Ovary (tissue), 9 donors: ENCODE data around the gene KRT80. TPM values are rescaled to one million over a fixed set of nuclear protein-coding genes. Genes with fewer than 3 reads are reported as not detected.

Experiments used
- DNase-seq, 5 donors: peaks; one replicate each; pipeline ENCODE4 v3.0.0-alpha.2; 2019 to 2020
- H3K27ac ChIP-seq, 2 donors: fragments of 200-600 bp; one replicate each; pipeline versions ENCODE4 v1.5.1 to v1.8.0; 2019 to 2022
- H3K27me3 ChIP-seq: fragments of 200-600 bp; one replicate; pipeline ENCODE4 v1.8.0; 2022
- H3K36me3 ChIP-seq: fragments of 200-600 bp; sonication (generic); one replicate; pipeline ENCODE4 v1.5.1; 2019
- H3K4me1 ChIP-seq: one replicate; pipeline ENCODE4 v1.8.1; 2013; ENCODE audit warnings: mild to moderate bottlenecking, moderate library complexity; ENCODE audit not compliant: insufficient read depth
- H3K4me3 ChIP-seq: fragments of 200-600 bp; sonication (generic); one replicate; pipeline ENCODE4 v1.5.1; 2017
- H3K9me3 ChIP-seq, 2 donors: fragments of 200-600 bp in 1 of 2; sonication (generic) in 1 of 2; one replicate each; pipeline versions ENCODE4 v1.5.1 to v1.8.1; 2013 to 2019; ENCODE audit warnings: mild to moderate bottlenecking in 1 of 2, moderate library complexity in 1 of 2
- EP300 ChIP-seq: sonication (generic); formaldehyde crosslinking; IDR thresholded peaks from one replicate; pipeline ENCODE4 v1.6.1; 2017; ENCODE audit warnings: antibody characterized with exemption
- POLR2A ChIP-seq: fragments of 450-650 bp; IDR thresholded peaks from one replicate; pipeline ENCODE4 v1.6.1; 2017; ENCODE audit warnings: antibody characterized with exemption, mild to moderate bottlenecking, moderate library complexity
- WGBS, 3 donors: extraction: QIAGEN DNeasy Blood & Tissue Kit in 1 of 3; methylation state at CpG; one replicate each; pipeline versions ENCODE4 v1.1.5 to v1.1.7; 2013 to 2017; 5-methylcytosine and 5-hydroxymethylcytosine counted together
- intact Hi-C, 4 donors: fragments of 100-400 bp; cut with DNase I; formaldehyde crosslinking; loops; one replicate each; pipeline versions ENCODE4 v1.11.0 to v1.15.1; 2022 to 2023
- polyA plus RNA-seq, 2 donors: library from polyadenylated mRNA; stranded (reverse); fragments of 200-250 nt in 1 of 2; fragments of 350-450 nt in 1 of 2; fragmentation: Illumina TruSeq in 1 of 2; extraction: RNeasy Lipid Tissue Mini Kit (QIAGEN cat#74804) in 1 of 2; gene quantifications; one replicate each; pipeline ENCODE4 v1.2.3, GENCODE V29; 2013 to 2014
- total RNA-seq, 7 donors: library from RNA; depleted of rRNA in 2 of 7; stranded (reverse); fragments of >200 nt in 2 of 7; fragmentation: NEBNext Ultra II Directional in 3 of 7; extraction: Animal tissue kit (Norgen Biotek cat#: 25700) in 3 of 7; gene quantifications; one replicate each; pipeline versions ENCODE4 v1.1.0 to v1.2.4, GENCODE V29; 2016 to 2023
- TF ChIP-seq, protein P1 (sequence below), 3 donors: fragments of 450-650 bp in 2 of 3; fragments of 200-600 bp in 1 of 3; IDR thresholded peaks; one replicate each; pipeline versions ENCODE4 v1.5.1 to v1.8.0; 2016 to 2022; ENCODE audit warnings: antibody characterized with exemption in 3 of 3, mild to moderate bottlenecking in 1 of 3
- donor health status: DM: no; HTN: no; CAD: no; lungs with moderate emphysema.
- donor health status: DM: no; HTN: no; CAD: no.
- donor health status: Bipolar disorder and iron deficiency.
- donor health status: DM: yes; HTN: yes; CAD: no.
- donor health status: DM: no; HTN: no; CAD: no.
- donor health status: DM: yes; HTN: yes; CAD: no.

KRT80 gene
- total and polyA plus RNA-seq, 9 donors = 0.05 to 13.2 (median 0.99) TPM; not detected in 1

DNA sequence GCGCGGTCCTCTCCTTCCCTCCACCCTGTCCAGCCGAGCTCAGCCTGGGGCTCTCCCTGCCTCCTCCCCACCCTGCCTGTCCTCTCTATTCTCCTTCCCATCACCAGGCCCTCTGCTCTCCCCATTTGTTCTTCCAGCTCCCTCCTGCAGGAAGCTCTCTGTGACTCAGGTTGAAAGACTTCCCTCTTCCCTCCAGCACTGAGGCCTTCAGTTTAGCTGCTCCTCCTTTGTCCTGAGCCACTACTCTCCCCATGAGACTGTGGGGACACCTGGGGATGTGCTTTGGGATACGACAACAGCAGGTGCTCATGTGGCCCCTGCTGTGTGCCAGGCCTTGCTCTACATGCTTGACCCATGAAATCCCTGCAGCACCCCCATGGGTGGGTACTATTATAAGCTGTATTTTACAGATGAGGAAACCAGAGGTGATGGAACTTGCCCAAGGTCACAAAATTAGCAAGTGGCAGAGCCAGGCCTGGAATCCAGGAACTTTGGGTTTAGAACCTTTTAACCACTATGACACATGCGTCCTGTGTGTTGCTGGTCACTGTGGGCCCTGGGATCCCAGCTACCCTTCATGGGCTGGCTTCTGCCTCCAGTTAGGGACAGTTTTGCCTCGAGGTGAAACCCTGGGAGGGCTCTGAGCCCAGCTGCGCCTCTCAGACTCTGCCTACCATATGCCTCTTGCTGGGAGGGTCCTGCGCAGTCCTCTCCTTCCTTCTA is 5.5 kb downstream of the KRT80 start:
- DNase-seq = no peak
- Histone ChIP-seq H3K27me3 (no peaks in the 10 kb centered on the region), H3K36me3 (no peaks in the 10 kb centered on the region), H3K4me1 (peaks cover under 1% of the 10 kb centered on the region), H3K27ac (no peak overlapping the region), H3K9me3 (no peaks in the 10 kb centered on the region), H3K4me3 (no peak overlapping the region)
- WGBS, 3 donors = 82 to 91% (median 83%) methylated on average over 8 of the region's 8 CpGs
- intact Hi-C loops = no loop called here
- TF ChIP-seq, protein P1, sequence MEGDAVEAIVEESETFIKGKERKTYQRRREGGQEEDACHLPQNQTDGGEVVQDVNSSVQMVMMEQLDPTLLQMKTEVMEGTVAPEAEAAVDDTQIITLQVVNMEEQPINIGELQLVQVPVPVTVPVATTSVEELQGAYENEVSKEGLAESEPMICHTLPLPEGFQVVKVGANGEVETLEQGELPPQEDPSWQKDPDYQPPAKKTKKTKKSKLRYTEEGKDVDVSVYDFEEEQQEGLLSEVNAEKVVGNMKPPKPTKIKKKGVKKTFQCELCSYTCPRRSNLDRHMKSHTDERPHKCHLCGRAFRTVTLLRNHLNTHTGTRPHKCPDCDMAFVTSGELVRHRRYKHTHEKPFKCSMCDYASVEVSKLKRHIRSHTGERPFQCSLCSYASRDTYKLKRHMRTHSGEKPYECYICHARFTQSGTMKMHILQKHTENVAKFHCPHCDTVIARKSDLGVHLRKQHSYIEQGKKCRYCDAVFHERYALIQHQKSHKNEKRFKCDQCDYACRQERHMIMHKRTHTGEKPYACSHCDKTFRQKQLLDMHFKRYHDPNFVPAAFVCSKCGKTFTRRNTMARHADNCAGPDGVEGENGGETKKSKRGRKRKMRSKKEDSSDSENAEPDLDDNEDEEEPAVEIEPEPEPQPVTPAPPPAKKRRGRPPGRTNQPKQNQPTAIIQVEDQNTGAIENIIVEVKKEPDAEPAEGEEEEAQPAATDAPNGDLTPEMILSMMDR (IDR thresholded peaks at IDR 0.05) = no peak
- TF ChIP-seq EP300 = no peak
- no peak for TF ChIP-seq POLR2A

DNA sequence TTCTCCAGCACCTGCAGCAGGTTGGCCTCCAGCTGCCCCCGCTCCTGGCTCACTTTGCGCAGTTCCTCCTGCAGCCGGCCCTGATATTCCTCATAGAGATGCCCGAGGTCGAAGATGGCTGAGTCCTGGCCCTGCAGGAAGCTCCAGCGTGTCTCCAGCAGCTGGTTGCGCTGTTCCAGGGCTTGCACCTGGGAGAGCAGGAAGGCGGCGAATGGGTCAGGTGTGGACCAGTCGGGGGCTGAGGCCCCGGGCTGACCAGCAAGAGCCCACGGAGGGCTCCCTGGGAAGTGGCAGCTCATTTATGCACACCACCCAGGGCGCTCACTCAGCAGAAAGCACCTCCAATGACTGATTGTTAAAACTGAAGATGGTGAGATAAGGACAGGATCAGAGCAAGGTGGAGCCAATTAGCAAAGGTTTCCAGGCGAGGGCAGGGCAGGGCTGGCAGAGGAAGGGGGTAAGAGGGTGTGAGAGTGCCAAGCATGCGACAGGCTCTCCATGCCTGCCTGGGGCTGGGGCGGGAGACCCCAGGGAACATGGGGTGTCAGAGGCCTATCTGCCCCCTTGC is 6.3 kb downstream of the KRT80 start:
- no peaks in the 10 kb centered on the region for H3K4me1 ChIP-seq
- no peak overlapping the region for H3K4me3 ChIP-seq
- intact Hi-C loops = no loop called here
- no peak for DNase-seq
- WGBS, 3 donors = 90 to 94% (median 91%) methylated on average over 16 of the region's 16 CpGs
- no peaks in the 10 kb centered on the region for H3K36me3 ChIP-seq
- H3K27me3 ChIP-seq = no peaks in the 10 kb centered on the region
- no peak for TF ChIP-seq POLR2A
- H3K27ac ChIP-seq = no peak overlapping the region
- H3K9me3 ChIP-seq = no peaks in the 10 kb centered on the region

DNA sequence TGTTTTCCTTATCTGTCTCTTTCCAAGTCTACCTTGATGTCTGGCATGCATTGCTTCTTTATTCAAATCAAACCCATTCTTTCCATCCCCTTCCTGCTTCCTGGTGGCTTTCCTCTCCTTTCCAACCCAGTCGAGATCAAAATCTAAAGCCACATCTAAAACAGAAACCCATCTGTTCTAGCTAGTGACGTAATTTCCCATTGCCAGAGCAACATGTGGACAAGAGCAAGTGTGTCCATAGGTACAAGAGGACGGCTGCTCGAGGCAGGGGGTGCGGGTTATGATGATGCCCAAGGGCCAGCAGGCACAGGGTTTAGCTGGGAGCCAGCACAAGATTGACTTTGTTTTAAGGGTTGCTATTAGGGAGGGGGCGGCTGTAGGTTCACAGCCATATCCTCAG is 7.0 kb downstream of the KRT80 start:
- Histone ChIP-seq H3K9me3 (no peaks in the 10 kb centered on the region), H3K27ac (no peak overlapping the region), H3K4me1 (no peaks in the 10 kb centered on the region), H3K27me3 (no peaks in the 10 kb centered on the region), H3K36me3 (no peaks in the 10 kb centered on the region), H3K4me3 (no peak overlapping the region)
- intact Hi-C loops = no loop called here
- DNase-seq = no peak
- TF ChIP-seq EP300 = no peak
- no peak for TF ChIP-seq POLR2A
- TF ChIP-seq, protein P1 (IDR thresholded peaks at IDR 0.05) = no peak
- WGBS, 3 donors = 86 to 93% (median 87%) methylated on average over 6 of the region's 6 CpGs

DNA sequence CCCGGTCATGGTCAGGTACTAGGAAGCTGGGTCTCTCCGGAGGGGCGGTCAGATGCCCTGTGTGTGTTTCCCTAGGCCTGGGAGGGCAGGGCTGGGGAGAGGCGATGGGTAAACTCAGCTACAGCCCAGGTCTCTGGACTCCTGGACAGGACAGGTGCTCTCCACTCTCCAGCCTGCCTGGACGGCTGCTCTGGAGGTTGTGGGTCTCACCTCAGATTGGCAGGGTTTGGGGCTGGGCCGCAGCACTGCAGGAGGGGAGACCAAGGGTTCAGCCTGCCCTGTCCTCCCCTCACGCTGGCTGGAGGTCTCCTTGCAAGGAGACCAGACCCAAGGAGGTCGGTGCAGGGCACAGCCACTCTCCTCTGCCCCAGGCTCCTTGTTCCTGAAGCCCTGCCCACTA is 7.8 kb downstream of the KRT80 start:
- DNase-seq = no peak
- TF ChIP-seq POLR2A = no peak
- TF ChIP-seq, protein P1 (IDR thresholded peaks at IDR 0.05) = no peak
- no peak for TF ChIP-seq EP300
- Histone ChIP-seq H3K9me3 (no peaks in the 10 kb centered on the region), H3K27me3 (no peaks in the 10 kb centered on the region), H3K27ac (no peak overlapping the region), H3K4me3 (no peak overlapping the region), H3K36me3 (no peaks in the 10 kb centered on the region), H3K4me1 (peaks cover 2% of the 10 kb centered on the region)
- WGBS, 3 donors = 79 to 85% (median 84%) methylated on average over 8 of the region's 8 CpGs
- intact Hi-C loops = no loop called here

DNA sequence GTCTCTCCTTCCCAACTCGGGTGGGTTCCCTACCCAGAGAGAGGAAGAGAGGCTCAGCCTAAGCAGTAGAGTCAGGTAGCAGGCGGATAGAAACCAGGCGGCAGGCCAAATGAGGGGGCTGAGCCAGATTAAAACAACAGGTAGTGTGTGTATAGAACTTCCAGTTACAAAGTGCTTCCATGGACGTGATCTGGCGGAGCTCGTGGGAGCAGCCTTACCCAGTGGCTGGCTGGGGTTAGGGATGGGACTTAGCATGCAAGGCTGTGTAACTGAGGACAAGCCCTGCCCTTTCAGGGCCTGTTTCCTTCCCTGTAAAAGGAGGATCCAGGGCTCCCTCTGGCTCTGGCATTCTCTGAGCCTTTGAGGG is 8.3 kb downstream of the KRT80 start:
- Histone ChIP-seq H3K36me3 (no peaks in the 10 kb centered on the region), H3K27ac (no peak overlapping the region), H3K4me3 (no peak overlapping the region), H3K4me1 (peaks cover 2% of the 10 kb centered on the region), H3K9me3 (no peaks in the 10 kb centered on the region), H3K27me3 (no peaks in the 10 kb centered on the region)
- no peak for DNase-seq
- intact Hi-C loops = no loop called here
- no peak for TF ChIP-seq EP300
- TF ChIP-seq POLR2A = no peak
- TF ChIP-seq, protein P1 (IDR thresholded peaks at IDR 0.05) = no peak
- WGBS, 3 donors = 61 to 67% (median 62%) methylated on average over 6 of the region's 6 CpGs
